ENCODE results near the gene TIGD2. TPM values are rescaled to one million over a fixed set of nuclear protein-coding genes. Genes with fewer than 3 reads are reported as not detected.
A peak's percentile ranks its signal among the peaks of the same experiment; 100 is the strongest.

The TIGD2 gene
- polyA plus RNA-seq (4.7 and 5.9 TPM in 2 replicates), polyA minus RNA-seq (14.1 and 19.7 TPM in 2 replicates)

DNA sequence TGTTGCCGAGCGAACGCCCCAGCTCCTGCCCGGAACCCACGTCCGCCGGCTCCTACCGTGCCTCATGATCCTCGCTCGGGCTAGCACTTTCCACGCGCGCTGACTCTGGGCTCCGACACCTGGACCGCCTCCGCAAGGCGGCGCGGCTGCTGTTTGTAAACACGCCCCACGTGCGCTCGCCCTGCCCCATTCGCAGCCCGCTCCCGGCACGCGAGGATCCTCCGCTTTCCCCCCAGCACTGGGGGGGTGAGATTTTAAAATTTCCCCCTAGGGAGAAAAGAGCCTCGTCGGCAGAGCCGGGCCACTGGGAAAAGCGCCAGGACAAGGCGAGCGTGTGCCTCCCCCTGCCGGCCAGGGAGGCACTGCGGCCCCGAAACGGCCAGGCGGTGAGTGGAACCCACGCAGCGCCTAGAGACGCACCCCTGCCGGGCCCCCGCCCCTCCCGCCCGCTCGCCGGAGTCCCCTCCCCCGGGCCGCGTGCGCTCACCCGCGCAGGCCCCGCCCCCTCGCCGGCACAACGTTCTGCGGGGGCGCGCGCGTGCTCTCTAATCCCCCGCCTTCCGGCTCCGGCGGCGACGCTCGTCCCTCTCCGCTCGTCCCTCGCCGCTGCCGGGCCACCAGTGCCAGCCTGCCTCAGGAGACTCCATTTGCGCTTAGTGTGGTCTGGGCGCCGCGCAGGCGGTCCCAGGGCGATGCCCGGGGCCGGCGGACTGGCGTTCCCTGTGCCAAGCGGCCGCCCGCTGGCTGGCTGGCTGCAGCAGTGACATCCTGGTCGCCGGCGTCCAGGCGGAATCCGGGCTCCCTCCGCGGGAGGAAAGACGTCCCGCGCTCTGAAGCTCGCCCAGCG lies at the start of gene TIGD2:
Gene TIGD2, plus strand, starts transcription at position 548 of the 847 bp plus-strand sequence. CDS start 1,442 bp downstream, outside the sequence.
- H3K36me3 ChIP-seq (ENCODE audit: insufficient read depth, low read length) = no peaks in the 10 kb centered on the region
- H2AFZ ChIP-seq (ENCODE audit: low read depth, low read length) = peak within 1 kb of the TSS; percentile 67
- no peaks in the 10 kb centered on the region for H3K9me3 ChIP-seq (ENCODE audit: low read length)
- H3K27ac ChIP-seq (ENCODE audit: low read length) = peak within 1 kb of the TSS; percentile 62
- H3F3A ChIP-seq (ENCODE audit: insufficient read depth, low read length, poor library complexity, severe bottlenecking) = no peaks in the 10 kb centered on the region
- TF ChIP-seq TAF1 (IDR thresholded peaks at IDR 0.05; ENCODE audit: low read depth) (peak; percentile 85), POLR2AphosphoS5 (IDR thresholded peaks at IDR 0.05) (peak; percentile 82), REST (IDR thresholded peaks at IDR 0.05; ENCODE audit: borderline replicate concordance) (no peak), EZH2 (IDR thresholded peaks at IDR 0.05; ENCODE audit: borderline replicate concordance, insufficient read depth, low read length, poor library complexity, severe bottlenecking) (no peak), SMC3 (conservative IDR thresholded peaks at IDR 0.05; ENCODE audit: poor library complexity) (peak; percentile 61), CTCF (IDR thresholded peaks at IDR 0.05; ENCODE audit: poor library complexity, severe bottlenecking) (peak; percentile 83), RAD21 (conservative IDR thresholded peaks at IDR 0.05) (peak; percentile 47), MXI1 (conservative IDR thresholded peaks at IDR 0.05; ENCODE audit: poor library complexity, severe bottlenecking) (peak; percentile 94), EP300 (conservative IDR thresholded peaks at IDR 0.05; ENCODE audit: poor library complexity, severe bottlenecking) (no peak)
- peaks cover 30% of the 10 kb centered on the region for H3K27me3 ChIP-seq (ENCODE audit: insufficient read depth, low read depth, low read length)
- peak within 1 kb of the TSS; percentile 93 for H3K4me3 ChIP-seq (ENCODE audit: low read length)
- peak within 1 kb of the TSS; percentile 64 for H3K4me2 ChIP-seq (ENCODE audit: low read length)
- H3K9ac ChIP-seq (ENCODE audit: low read length) = peak within 1 kb of the TSS; percentile 86
- no peaks in the 10 kb centered on the region for H3K79me2 ChIP-seq (replicated peaks; ENCODE audit: insufficient read depth, low read length)
- H4K20me1 ChIP-seq (ENCODE audit: insufficient read depth) = no peaks in the 10 kb centered on the region
- H3K9me2 ChIP-seq (ENCODE audit: insufficient read depth, low read length) = no peaks in the 10 kb centered on the region

DNA sequence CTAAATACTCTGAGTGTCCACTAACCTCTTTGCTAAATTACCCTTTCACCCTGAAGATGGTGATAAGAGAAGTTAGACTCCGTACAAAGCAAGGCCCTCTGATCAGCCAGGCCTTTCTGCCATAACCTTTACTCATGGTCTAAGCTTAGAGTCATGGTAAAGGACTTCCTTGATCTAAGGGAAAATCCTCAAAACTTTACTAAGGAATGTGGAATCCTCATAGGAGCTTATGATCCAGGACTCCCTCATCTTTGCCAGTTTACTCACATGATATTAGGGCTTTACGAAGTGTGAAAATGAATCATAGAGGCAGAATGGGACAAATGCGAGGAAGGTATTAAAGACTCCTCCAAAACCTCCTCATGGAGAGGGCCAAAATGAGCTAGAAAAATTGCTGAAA lies 46.5 kb upstream of the TIGD2 start:
- no peaks in the 10 kb centered on the region for H3K9me3 ChIP-seq (ENCODE audit: low read length)
- H3K9ac ChIP-seq (ENCODE audit: low read length) = no peak overlapping the region
- H3K27ac ChIP-seq (ENCODE audit: low read length) = no peak overlapping the region
- TF ChIP-seq EP300 (conservative IDR thresholded peaks at IDR 0.05; ENCODE audit: poor library complexity, severe bottlenecking) (no peak), POLR2AphosphoS5 (IDR thresholded peaks at IDR 0.05) (no peak), RAD21 (conservative IDR thresholded peaks at IDR 0.05) (no peak), SMC3 (conservative IDR thresholded peaks at IDR 0.05; ENCODE audit: poor library complexity) (no peak), MXI1 (conservative IDR thresholded peaks at IDR 0.05; ENCODE audit: poor library complexity, severe bottlenecking) (no peak), REST (IDR thresholded peaks at IDR 0.05; ENCODE audit: borderline replicate concordance) (no peak), TAF1 (IDR thresholded peaks at IDR 0.05; ENCODE audit: low read depth) (no peak), EZH2 (IDR thresholded peaks at IDR 0.05; ENCODE audit: borderline replicate concordance, insufficient read depth, low read length, poor library complexity, severe bottlenecking) (no peak)
- no peaks in the 10 kb centered on the region for H3K79me2 ChIP-seq (replicated peaks; ENCODE audit: insufficient read depth, low read length)
- no peaks in the 10 kb centered on the region for H3K36me3 ChIP-seq (ENCODE audit: insufficient read depth, low read length)
- H2AFZ ChIP-seq (ENCODE audit: low read depth, low read length) = no peak overlapping the region
- H3K4me2 ChIP-seq (ENCODE audit: low read length) = no peak overlapping the region
- H3F3A ChIP-seq (ENCODE audit: insufficient read depth, low read length, poor library complexity, severe bottlenecking) = no peaks in the 10 kb centered on the region
- no peak overlapping the region for H3K4me3 ChIP-seq (ENCODE audit: low read length)
- no peaks in the 10 kb centered on the region for H3K27me3 ChIP-seq (ENCODE audit: insufficient read depth, low read depth, low read length)
- H3K9me2 ChIP-seq (ENCODE audit: insufficient read depth, low read length) = no peaks in the 10 kb centered on the region
- H4K20me1 ChIP-seq (ENCODE audit: insufficient read depth) = no peaks in the 10 kb centered on the region
